Measurements from ENCODE around the gene FLOT1. TPM values are rescaled to one million over a fixed set of nuclear protein-coding genes. Genes with fewer than 3 reads are reported as not detected.

Gene FLOT1
- total RNA-seq, 2 donors from 2014 or later, result 157 to 167 TPM

DNA sequence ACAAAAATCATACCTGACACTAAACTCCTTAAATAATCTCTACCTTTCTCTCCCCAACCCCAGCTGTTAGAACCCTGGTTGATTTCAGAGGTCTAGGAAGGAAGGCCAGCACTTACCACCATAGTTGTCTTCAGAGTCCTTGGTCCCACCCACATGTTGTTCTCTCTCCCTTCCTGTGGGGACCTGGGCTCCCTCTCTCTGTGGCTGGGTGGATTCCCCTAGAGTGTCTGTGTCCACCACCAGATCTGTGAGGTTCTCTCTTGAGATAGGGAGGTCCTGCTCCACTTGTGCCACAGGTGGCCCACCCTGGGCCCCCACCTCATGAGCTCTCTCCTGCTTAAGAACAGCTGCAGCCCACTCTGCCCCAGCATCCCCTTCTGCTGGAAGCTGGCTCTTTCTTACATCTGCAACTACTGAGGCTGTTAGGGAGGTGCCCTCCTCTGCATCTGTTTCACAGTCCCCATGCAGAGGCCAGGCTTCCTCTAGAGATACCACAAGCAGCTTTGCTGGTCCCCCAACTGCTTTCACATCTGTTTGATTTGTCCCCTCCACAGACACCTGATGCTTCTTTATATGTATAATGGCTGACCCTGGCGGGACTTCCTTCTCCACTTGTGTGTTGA is 30.6 kb downstream of the FLOT1 start:
- peaks cover 0 to 9% of the 10 kb centered on the region in 2 donors for H3K4me1 ChIP-seq
- H3K27me3 ChIP-seq, result no peaks in the 10 kb centered on the region
- peaks cover 64% of the 10 kb centered on the region for H3K36me3 ChIP-seq
- TF ChIP-seq, protein P1, sequence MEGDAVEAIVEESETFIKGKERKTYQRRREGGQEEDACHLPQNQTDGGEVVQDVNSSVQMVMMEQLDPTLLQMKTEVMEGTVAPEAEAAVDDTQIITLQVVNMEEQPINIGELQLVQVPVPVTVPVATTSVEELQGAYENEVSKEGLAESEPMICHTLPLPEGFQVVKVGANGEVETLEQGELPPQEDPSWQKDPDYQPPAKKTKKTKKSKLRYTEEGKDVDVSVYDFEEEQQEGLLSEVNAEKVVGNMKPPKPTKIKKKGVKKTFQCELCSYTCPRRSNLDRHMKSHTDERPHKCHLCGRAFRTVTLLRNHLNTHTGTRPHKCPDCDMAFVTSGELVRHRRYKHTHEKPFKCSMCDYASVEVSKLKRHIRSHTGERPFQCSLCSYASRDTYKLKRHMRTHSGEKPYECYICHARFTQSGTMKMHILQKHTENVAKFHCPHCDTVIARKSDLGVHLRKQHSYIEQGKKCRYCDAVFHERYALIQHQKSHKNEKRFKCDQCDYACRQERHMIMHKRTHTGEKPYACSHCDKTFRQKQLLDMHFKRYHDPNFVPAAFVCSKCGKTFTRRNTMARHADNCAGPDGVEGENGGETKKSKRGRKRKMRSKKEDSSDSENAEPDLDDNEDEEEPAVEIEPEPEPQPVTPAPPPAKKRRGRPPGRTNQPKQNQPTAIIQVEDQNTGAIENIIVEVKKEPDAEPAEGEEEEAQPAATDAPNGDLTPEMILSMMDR (IDR thresholded peaks at IDR 0.05), result no peak
- H3K4me3 ChIP-seq, result no peak overlapping the region
- H3K9me3 ChIP-seq, result no peaks in the 10 kb centered on the region
- no peak overlapping the region for H3K27ac ChIP-seq
- DNase-seq (ENCODE audit: low spot score), result no peak

DNA sequence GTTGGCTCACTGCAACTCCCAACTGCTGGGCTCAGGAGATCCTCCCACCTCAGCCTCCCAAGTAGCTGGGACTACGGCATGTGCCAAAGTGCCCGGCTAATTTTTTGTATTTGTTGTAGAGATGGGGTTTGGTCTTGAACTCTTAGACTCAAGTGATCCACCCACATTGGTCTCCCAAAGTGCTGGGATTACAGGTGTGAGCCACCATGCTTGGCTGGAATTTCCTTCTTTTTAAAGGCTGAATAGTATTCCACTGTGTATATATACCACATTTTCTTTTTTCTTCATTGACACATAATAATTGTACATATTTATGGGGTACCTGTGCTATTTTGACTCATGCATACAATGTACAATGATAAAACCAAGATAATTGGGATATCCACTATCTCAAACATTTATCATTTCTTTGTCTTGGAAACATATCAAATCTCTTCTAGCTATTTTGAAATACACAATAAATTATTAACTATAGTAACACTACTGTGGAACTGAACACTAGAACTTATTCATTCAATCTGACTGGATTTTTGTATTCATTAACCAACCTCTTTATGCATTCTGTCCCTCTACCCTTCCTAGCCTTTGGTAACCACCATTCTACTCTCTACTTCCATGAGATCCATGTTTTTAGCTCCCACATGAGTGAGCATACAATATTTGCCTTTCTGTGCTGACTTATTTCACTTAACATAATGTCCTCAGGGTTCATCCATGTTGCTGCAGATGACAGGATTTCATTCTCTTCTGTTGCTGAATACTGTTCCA is 33.2 kb downstream of the FLOT1 start:
- no peak for DNase-seq (ENCODE audit: low spot score)
- TF ChIP-seq, protein P1 (IDR thresholded peaks at IDR 0.05), result no peak
- H3K9me3 ChIP-seq, result no peaks in the 10 kb centered on the region
- no peak overlapping the region for H3K27ac ChIP-seq
- peaks cover 64% of the 10 kb centered on the region for H3K36me3 ChIP-seq
- H3K4me1 ChIP-seq, result peaks cover 0 to 10% of the 10 kb centered on the region in 2 donors
- H3K27me3 ChIP-seq, result no peaks in the 10 kb centered on the region
- H3K4me3 ChIP-seq, result no peak overlapping the region

DNA sequence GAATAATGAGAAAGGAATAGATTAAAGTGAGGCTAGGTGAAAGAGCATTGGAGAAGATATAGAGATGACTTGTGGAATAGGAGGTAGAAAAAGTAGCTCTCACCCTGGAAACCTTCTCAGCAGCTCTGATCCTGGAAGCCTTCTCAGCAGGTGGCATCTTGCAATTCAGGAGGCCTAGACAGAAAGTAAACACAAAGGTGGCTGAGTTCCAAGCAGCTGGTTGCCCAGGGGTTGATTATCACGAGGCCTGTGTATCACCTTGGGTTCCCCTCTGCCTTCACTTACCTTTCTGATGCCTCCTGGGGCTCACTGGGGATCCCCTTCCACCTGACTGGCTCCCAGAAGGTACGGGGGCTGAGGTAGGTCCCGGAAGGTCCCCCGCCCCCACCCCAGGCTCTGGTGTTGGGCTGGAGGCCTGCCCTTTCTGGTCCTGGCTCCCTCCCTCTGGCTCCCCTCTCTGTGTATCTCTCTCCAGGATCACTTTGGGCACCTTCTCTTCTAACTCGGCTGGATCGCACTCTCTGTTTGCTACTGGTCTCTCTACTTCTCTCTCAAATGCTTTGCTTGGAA is 35.1 kb downstream of the FLOT1 start:
- DNase-seq (ENCODE audit: low spot score), result no peak
- Histone ChIP-seq H3K9me3 (no peaks in the 10 kb centered on the region), H3K27me3 (no peaks in the 10 kb centered on the region), H3K4me1 (peaks cover 0 to 10% of the 10 kb centered on the region in 2 donors), H3K4me3 (no peak overlapping the region), H3K36me3 (peaks cover 60% of the 10 kb centered on the region), H3K27ac (no peak overlapping the region)
- TF ChIP-seq, protein P1 (IDR thresholded peaks at IDR 0.05), result no peak

DNA sequence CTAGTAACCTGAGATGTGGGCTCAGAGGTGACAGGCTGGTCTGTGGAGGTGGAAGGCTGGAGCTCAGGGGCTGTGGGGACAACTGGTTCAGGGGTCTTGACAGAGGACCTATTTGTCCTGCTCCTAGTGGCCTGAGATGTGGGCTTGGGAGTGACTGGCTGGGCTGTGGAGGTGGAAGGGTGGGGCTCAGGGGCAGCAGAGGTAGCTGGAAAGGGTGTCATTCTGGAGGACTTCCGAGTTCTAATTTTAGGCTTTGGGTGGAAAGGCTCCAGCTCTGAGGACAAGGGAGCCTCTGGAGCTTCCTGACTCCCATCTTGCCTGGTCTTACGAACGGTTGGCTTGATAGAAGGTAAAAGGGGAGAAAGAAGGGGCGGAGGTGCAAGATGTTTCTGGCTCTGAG is 36.9 kb downstream of the FLOT1 start:
- peaks cover 0 to 10% of the 10 kb centered on the region in 2 donors for H3K4me1 ChIP-seq
- peaks cover 43% of the 10 kb centered on the region for H3K36me3 ChIP-seq
- TF ChIP-seq, protein P1 (IDR thresholded peaks at IDR 0.05), result no peak
- no peaks in the 10 kb centered on the region for H3K9me3 ChIP-seq
- peak overlapping the region; percentile 35 to 55 for H3K27ac ChIP-seq
- H3K27me3 ChIP-seq, result no peaks in the 10 kb centered on the region
- no peak overlapping the region for H3K4me3 ChIP-seq
- no peak for DNase-seq (ENCODE audit: low spot score)

DNA sequence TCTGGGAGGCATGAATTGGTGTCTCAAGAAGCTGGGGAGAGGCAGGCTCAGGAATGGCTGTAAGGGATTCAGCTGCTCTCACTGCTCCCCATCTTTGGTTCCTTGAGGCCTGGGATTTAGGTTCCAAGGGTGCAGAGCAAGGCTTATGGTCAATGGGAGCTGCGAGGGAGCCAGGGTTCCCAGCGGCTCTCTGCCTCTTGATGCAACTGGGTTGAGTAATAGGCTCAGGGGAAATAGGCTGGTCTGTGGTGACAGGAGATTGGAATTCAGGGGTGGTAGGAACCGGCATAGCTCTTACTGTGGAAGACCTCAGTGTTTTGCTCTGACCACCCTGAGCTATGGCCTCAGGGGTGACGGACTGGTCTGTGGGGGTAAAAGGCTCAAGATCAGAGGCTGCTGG is 38.7 kb downstream of the FLOT1 start:
- Histone ChIP-seq H3K36me3 (peaks cover 25% of the 10 kb centered on the region), H3K27ac (no peak overlapping the region), H3K4me1 (peaks cover 0 to 15% of the 10 kb centered on the region in 2 donors), H3K9me3 (no peaks in the 10 kb centered on the region), H3K4me3 (no peak overlapping the region), H3K27me3 (no peaks in the 10 kb centered on the region)
- TF ChIP-seq, protein P1 (IDR thresholded peaks at IDR 0.05), result no peak
- DNase-seq (ENCODE audit: low spot score), result no peak

Data from right atrium auricular region (tissue), 2 donors.